ENCODE measurements around the gene TMEM44. TPM values are rescaled to one million over a fixed set of nuclear protein-coding genes. Genes with fewer than 3 reads are reported as not detected.

TMEM44 gene
- total RNA-seq, 2 donors from 2014 or later, result 40.1 to 43.2 TPM

- no peaks in the 10 kb centered on the region for H3K27me3 ChIP-seq
- H3K4me3 ChIP-seq, result no peak overlapping the region
- H3K4me1 ChIP-seq, result no peaks in the 10 kb centered on the region
- H3K9ac ChIP-seq (ENCODE audit: low read depth in 2 of 2, low read length in 2 of 2), result no peak overlapping the region
- H3K36me3 ChIP-seq, result no peaks in the 10 kb centered on the region
- no peak for TF ChIP-seq CTCF (IDR thresholded peaks at IDR 0.05)
- no peak overlapping the region for H3K27ac ChIP-seq
- intact Hi-C loops (cut with DNase I), result loop anchor here (5.0 to 10.0 kb wide), 3 partner anchors 83 to 235 kb away; partner anchors contain the start of gene ATP13A3
- no peak for DNase-seq
- H3K9me3 ChIP-seq, result no peaks in the 10 kb centered on the region
Measured at GRCh38 chr3:194570235-194570634, 63.0 kb downstream of the TMEM44 start.

- DNase-seq, result no peak
- Histone ChIP-seq H3K27ac (no peak overlapping the region), H3K27me3 (no peaks in the 10 kb centered on the region), H3K4me1 (no peaks in the 10 kb centered on the region), H3K9me3 (no peaks in the 10 kb centered on the region), H3K36me3 (no peaks in the 10 kb centered on the region), H3K4me3 (no peak overlapping the region), H3K9ac (ENCODE audit: low read depth in 2 of 2, low read length in 2 of 2) (no peak overlapping the region)
- TF ChIP-seq CTCF (IDR thresholded peaks at IDR 0.05), result no peak
- intact Hi-C loops (cut with DNase I), result no loop called here
Measured at GRCh38 chr3:194569252-194569651, 64.0 kb downstream of the TMEM44 start.

DNA sequence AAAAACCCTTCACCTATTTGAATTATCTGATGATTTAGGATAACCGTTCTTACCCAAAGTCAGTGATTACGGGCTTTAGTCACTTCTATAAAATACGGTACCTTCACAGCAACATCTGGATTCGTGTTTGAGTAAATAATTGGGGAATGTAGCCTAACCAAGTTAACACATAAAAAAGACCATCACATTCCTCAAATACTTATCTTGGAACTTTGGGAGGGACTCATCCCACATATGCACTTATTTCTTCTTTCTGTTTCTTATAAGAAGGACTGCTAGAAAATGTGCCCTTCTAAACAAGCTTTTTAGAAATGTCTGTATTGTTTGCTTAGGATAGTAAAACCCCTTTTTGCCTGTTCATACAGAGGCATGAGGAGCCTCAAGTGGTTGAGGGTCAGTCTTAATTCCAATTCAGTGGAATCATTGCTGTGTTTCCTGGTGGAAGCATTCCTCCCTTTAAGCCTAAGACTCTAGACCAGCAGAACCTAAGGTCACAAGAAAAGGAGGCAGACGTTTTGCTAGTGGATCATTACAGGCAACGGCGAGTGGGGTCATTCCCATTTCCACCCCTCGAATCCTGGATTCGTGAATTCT, 67.5 kb downstream of the TMEM44 start:
- no peak overlapping the region for H3K4me3 ChIP-seq
- TF ChIP-seq CTCF (IDR thresholded peaks at IDR 0.05), result no peak
- intact Hi-C loops (cut with DNase I), result no loop called here
- H3K9ac ChIP-seq (ENCODE audit: low read depth in 2 of 2, low read length in 2 of 2), result no peak overlapping the region
- H3K27me3 ChIP-seq, result no peaks in the 10 kb centered on the region
- H3K9me3 ChIP-seq, result no peaks in the 10 kb centered on the region
- H3K27ac ChIP-seq, result no peak overlapping the region
- H3K36me3 ChIP-seq, result no peaks in the 10 kb centered on the region
- H3K4me1 ChIP-seq, result no peaks in the 10 kb centered on the region
- no peak for DNase-seq

DNA sequence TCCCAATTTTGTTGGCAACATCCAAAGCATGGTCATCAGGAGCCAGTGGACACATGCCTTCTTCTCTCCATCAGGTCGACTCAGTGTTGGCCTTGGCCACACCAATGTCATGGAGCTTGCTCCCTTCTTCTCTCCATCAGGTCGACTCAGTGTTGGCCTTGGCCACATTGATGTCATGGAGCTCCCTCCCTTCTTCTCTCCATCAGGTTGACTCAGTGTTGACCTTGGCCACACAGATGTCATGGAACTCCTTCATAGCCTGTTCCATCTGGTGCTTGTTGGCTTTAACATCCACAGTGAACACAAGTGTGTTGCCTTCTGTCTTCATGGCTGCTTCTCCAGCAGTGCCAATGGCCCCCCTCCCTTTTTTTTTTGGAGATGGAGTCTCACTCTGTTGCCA, 70.2 kb downstream of the TMEM44 start:
- no peak overlapping the region for H3K9ac ChIP-seq (ENCODE audit: low read depth in 2 of 2, low read length in 2 of 2)
- intact Hi-C loops (cut with DNase I), result no loop called here
- no peak overlapping the region for H3K27ac ChIP-seq
- no peak overlapping the region for H3K4me3 ChIP-seq
- DNase-seq, result no peak
- H3K27me3 ChIP-seq, result no peaks in the 10 kb centered on the region
- no peaks in the 10 kb centered on the region for H3K36me3 ChIP-seq
- H3K4me1 ChIP-seq, result no peaks in the 10 kb centered on the region
- no peaks in the 10 kb centered on the region for H3K9me3 ChIP-seq
- TF ChIP-seq CTCF (IDR thresholded peaks at IDR 0.05), result no peak

- intact Hi-C loops (cut with DNase I), result no loop called here
- Histone ChIP-seq H3K9me3 (no peaks in the 10 kb centered on the region), H3K9ac (ENCODE audit: low read depth in 2 of 2, low read length in 2 of 2) (no peak overlapping the region), H3K4me3 (no peak overlapping the region), H3K27me3 (no peaks in the 10 kb centered on the region), H3K27ac (no peak overlapping the region), H3K4me1 (no peaks in the 10 kb centered on the region), H3K36me3 (no peaks in the 10 kb centered on the region)
- DNase-seq, result no peak
- no peak for TF ChIP-seq CTCF (IDR thresholded peaks at IDR 0.05)
Measured at GRCh38 chr3:194561306-194561974, 71.8 kb downstream of the TMEM44 start.
